A549 (cell line): ENCODE measurements around the gene C2orf78. TPM values are rescaled to one million over a fixed set of nuclear protein-coding genes. Genes with fewer than 3 reads are reported as not detected.

Experiments
- ATAC-seq, 2 experiments: fragments of 200-7000 bp in 1 of 2; fragments of >200 bp in 1 of 2; cut with Nextera tagmentation in 1 of 2; cut with Tn5 transposase in 1 of 2; 3 replicates each; pipeline versions ENCODE4 v1.8.0 to v1.9.1; 2018 to 2020; ENCODE audit warnings: mild to moderate bottlenecking in 1 of 2, moderate library complexity in 1 of 2
- CTCF ChIA-PET: fragments of 300-600 bp; sonication (Branson Sonifier 250); formaldehyde crosslinking; extraction: SDS; loops from one replicate; lab custom pipeline; 2021; ENCODE audit warnings: antibody characterized with exemption, inconsistent platforms; lab: Yijun Ruan, JAX
- POLR2A ChIA-PET: fragments of 350-600 bp; formaldehyde crosslinking; extraction: SDS; loops from one replicate; lab custom pipeline; 2021; ENCODE audit warnings: antibody characterized with exemption, inconsistent platforms; lab: Yijun Ruan, JAX
- DNase-seq, 2 experiments: peaks; one replicate each; pipeline versions ENCODE4 v3.0.0 to v3.0.0-alpha.2; 2011 to 2016; ENCODE audit warnings: low read depth in 1 of 2, low spot score in 1 of 2
- FAIRE-seq: peaks from 2 replicates; lab custom pipeline; 2011; peaks lifted over from hg19 to GRCh38; lab: Jason Lieb, UNC
- H3K27ac ChIP-seq, 2 experiments: fragments of >200 bp; sonication (Bioruptor Twin); formaldehyde crosslinking; 3 replicates each; pipeline ENCODE4 v1.5.1; 2016 to 2017
- H3K4me1 ChIP-seq: fragments of >200 bp; sonication (Bioruptor Twin); formaldehyde crosslinking; 3 replicates; pipeline ENCODE4 v1.6.1; 2016
- H3K4me2 ChIP-seq: fragments of >200 bp; sonication (Bioruptor Twin); formaldehyde crosslinking; 3 replicates; pipeline ENCODE4 v1.6.1; 2016
- H3K4me3 ChIP-seq: fragments of >200 bp; sonication (Bioruptor Twin); formaldehyde crosslinking; 3 replicates; pipeline ENCODE4 v1.5.1; 2016
- H3K9me3 ChIP-seq: fragments of >200 bp; sonication (Bioruptor Twin); formaldehyde crosslinking; 3 replicates; pipeline ENCODE4 v1.6.1; 2016
- BHLHE40 ChIP-seq: IDR thresholded peaks from 2 replicates; pipeline ENCODE4 v1.6.1; 2012; ENCODE audit warnings: low read depth, low read length, inconsistent platforms
- CBX2 ChIP-seq: fragments of 200-600 bp; sonication (generic); IDR thresholded peaks from 2 replicates; pipeline ENCODE4 v1.6.1; 2016; ENCODE audit warnings: low read depth, mild to moderate bottlenecking, borderline replicate concordance
- CBX8 ChIP-seq: fragments of 200-600 bp; sonication (generic); IDR thresholded peaks from 2 replicates; pipeline ENCODE4 v1.6.1; 2016
- EHMT2 ChIP-seq: fragments of 200-600 bp; sonication (generic); IDR thresholded peaks from 2 replicates; pipeline ENCODE4 v1.6.1; 2016; ENCODE audit warnings: antibody characterized with exemption, low read depth, mild to moderate bottlenecking, moderate library complexity
- ESRRA ChIP-seq: fragments of 150-350 bp; IDR thresholded peaks from 2 replicates; pipeline ENCODE4 v1.6.1; 2014; ENCODE audit warnings: mild to moderate bottlenecking, low read length, borderline replicate concordance
- FOSL2 ChIP-seq, 2 experiments: fragments of 450-650 bp in 1 of 2; fragments of >200 bp in 1 of 2; sonication (Bioruptor Twin) in 1 of 2; formaldehyde crosslinking; IDR thresholded peaks; 2 replicates each; pipeline versions ENCODE4 v1.5.0 to v1.6.1; 2016 to 2020; ENCODE audit warnings: mild to moderate bottlenecking in 1 of 2, moderate library complexity in 1 of 2
- HDAC2 ChIP-seq: fragments of 200-600 bp; sonication (generic); IDR thresholded peaks from 2 replicates; pipeline ENCODE4 v1.6.1; 2016
- HEYL ChIP-seq: fragments of 250-450 bp; sonication (Bioruptor Pico); IDR thresholded peaks from 2 replicates; pipeline ENCODE4 v1.8.0; 2021; ENCODE audit warnings: mild to moderate bottlenecking, moderate library complexity
- HOXB13 ChIP-seq: fragments of 250-450 bp; sonication (Bioruptor Pico); IDR thresholded peaks from 2 replicates; pipeline ENCODE4 v1.5.0; 2020; ENCODE audit warnings: low read depth, mild to moderate bottlenecking, moderate library complexity
- JUNB ChIP-seq: fragments of >200 bp; sonication (Bioruptor Twin); formaldehyde crosslinking; IDR thresholded peaks from 2 replicates; pipeline ENCODE4 v1.6.1; 2016
- KDM1A ChIP-seq: fragments of 200-600 bp; sonication (generic); IDR thresholded peaks from 2 replicates; pipeline ENCODE4 v1.6.1; 2016; ENCODE audit warnings: low read depth, mild to moderate bottlenecking
- MAZ ChIP-seq: fragments of 150-350 bp; IDR thresholded peaks from 2 replicates; pipeline ENCODE4 v1.6.1; 2014; ENCODE audit warnings: antibody characterized with exemption, low read depth, low read length, borderline replicate concordance
- NR3C1 ChIP-seq: fragments of >200 bp; sonication (Bioruptor Twin); formaldehyde crosslinking; IDR thresholded peaks from 3 replicates; pipeline ENCODE4 v1.6.1; 2017
- PHF8 ChIP-seq: fragments of 200-600 bp; sonication (generic); IDR thresholded peaks from 2 replicates; pipeline ENCODE4 v1.6.1; 2016; ENCODE audit warnings: low read depth, mild to moderate bottlenecking, antibody characterized with exemption, moderate library complexity, borderline replicate concordance
- POLR2A ChIP-seq: IDR thresholded peaks from 2 replicates; pipeline ENCODE4 v1.6.1; 2012; ENCODE audit warnings: mild to moderate bottlenecking, low read length
- POLR2AphosphoS2 ChIP-seq: conservative IDR thresholded peaks from 2 replicates; pipeline ENCODE4 v1.6.1; 2012; ENCODE audit warnings: low read length, improper control_type of control experiment, inconsistent platforms
- RAD21 ChIP-seq, 2 experiments: fragments of >200 bp in 1 of 2; sonication (Bioruptor Twin) in 1 of 2; formaldehyde crosslinking in 1 of 2; IDR thresholded peaks in 1 of 2; conservative IDR thresholded peaks in 1 of 2; 2 replicates in 1 of 2; 3 replicates in 1 of 2; pipeline ENCODE4 v1.6.1; 2012 to 2018; ENCODE audit warnings: inconsistent platforms in 1 of 2
- RARB ChIP-seq: fragments of 250-450 bp; sonication (Bioruptor Pico); IDR thresholded peaks from 2 replicates; pipeline ENCODE4 v1.8.0; 2021; ENCODE audit warnings: mild to moderate bottlenecking, moderate library complexity
- RCOR1 ChIP-seq: fragments of 150-350 bp; IDR thresholded peaks from 2 replicates; pipeline ENCODE4 v1.6.1; 2014; ENCODE audit warnings: antibody characterized with exemption, low read length, low read depth
- RFX5 ChIP-seq: fragments of 450-650 bp; IDR thresholded peaks from 2 replicates; pipeline ENCODE4 v1.7.1; 2014; ENCODE audit warnings: antibody characterized with exemption, mild to moderate bottlenecking, moderate library complexity
- RNF2 ChIP-seq: fragments of 200-600 bp; sonication (generic); IDR thresholded peaks from 2 replicates; pipeline ENCODE4 v1.6.1; 2016; ENCODE audit warnings: low read depth, mild to moderate bottlenecking, antibody characterized with exemption, moderate library complexity, borderline replicate concordance
- SMC3 ChIP-seq: fragments of >200 bp; sonication (Bioruptor Twin); formaldehyde crosslinking; IDR thresholded peaks from 3 replicates; pipeline ENCODE4 v1.6.1; 2018; ENCODE audit warnings: inconsistent platforms
- TFCP2L1 ChIP-seq: fragments of 250-450 bp; sonication (Bioruptor Pico); IDR thresholded peaks from 2 replicates; pipeline ENCODE4 v1.5.0; 2021; ENCODE audit warnings: mild to moderate bottlenecking
- WGBS: methylation state at CpG from one replicate; pipeline ENCODE4 v1.1.6; 2017; ENCODE audit errors: missing lambda C conversion rate; 5-methylcytosine and 5-hydroxymethylcytosine counted together
- polyA plus RNA-seq, 4 experiments: library from polyadenylated mRNA; depleted of rRNA in 3 of 4; stranded (reverse); fragments of >200 nt; fragmentation: RNase III in 1 of 4; extraction: RNeasy Plus Mini Kit Qiagen cat#74134 plus additional on column Dnase treatment in 1 of 4; gene quantifications; 2 replicates in 3 of 4; 3 replicates in 1 of 4; pipeline ENCODE4 v1.2.3, GENCODE V29; 2011 to 2017
- TF ChIP-seq, protein P1 (sequence below): fragments of 250-450 bp; sonication (Bioruptor Pico); IDR thresholded peaks from 2 replicates; pipeline ENCODE4 v1.5.0; 2021; ENCODE audit warnings: mild to moderate bottlenecking, moderate library complexity, borderline replicate concordance
- TF ChIP-seq, protein P2 (sequence below): fragments of >200 bp; sonication (Bioruptor Twin); formaldehyde crosslinking; IDR thresholded peaks from 3 replicates; pipeline ENCODE4 v1.5.1; 2016
- TF ChIP-seq, protein P3 (sequence below): IDR thresholded peaks from 2 replicates; pipeline ENCODE4 v1.6.1; 2012; ENCODE audit warnings: low read depth, borderline replicate concordance
- TF ChIP-seq, protein P4 (sequence below): fragments of 150-350 bp; IDR thresholded peaks from 2 replicates; pipeline ENCODE4 v1.6.1; 2014; ENCODE audit warnings: low read depth, mild to moderate bottlenecking, low read length
- TF ChIP-seq, protein P5 (sequence below): fragments of >200 bp; sonication (Bioruptor Twin); formaldehyde crosslinking; IDR thresholded peaks from 2 replicates; pipeline ENCODE4 v1.6.1; 2016

C2orf78 gene
- polyA plus RNA-seq, 2 of the 4 experiments (the other 2 are of a cell fraction) = not detected

DNA sequence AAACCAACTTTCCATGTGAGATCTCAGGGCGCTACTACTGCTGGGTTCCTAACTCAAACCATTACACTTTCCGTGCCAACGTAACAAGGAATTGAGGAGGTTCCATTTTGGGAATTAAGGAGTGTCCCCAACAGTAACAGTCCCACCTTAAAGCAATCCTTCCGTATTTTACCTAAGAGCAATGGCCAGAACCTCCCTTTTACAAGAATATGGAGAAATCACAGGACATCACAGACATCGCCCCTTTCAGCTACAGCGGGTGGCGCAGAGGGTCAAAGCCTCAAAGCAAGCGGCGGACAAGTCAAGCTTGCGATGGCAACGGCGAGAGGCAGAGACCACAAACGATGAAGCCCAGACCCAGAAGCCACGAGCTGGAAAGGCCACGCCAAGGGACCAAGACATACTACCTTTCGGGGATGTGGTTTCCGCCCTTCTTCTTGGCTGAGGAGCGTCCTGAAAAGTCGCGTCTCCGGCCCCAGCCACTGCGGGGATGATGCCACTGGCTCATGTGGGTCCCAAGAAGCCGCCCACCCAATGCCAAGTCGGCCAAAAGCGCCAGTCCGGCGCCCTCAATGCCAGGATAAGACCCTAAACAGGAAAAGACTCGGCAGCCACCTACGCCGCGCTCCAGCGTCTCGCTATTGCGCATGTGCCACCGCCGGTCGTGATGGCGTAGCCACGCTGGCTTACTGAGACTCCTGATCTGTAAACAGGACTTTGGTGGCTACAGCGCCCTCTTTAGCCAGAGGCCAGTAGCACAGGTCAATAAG is 4.3 kb upstream of the C2orf78 start, which contains the start of gene DUSP11 (continued):
- TF ChIP-seq RCOR1 (no peak), SMC3 (no peak), EHMT2 (no peak), CBX2 (no peak), RFX5 (no peak; the same call in 1 of the 2 replicates), JUNB (no peak), RAD21 (conservative IDR thresholded peaks at IDR 0.05 in 1 of 2, IDR thresholded peaks at IDR 0.05 in 1 of 2) (peak; percentile 43 to 49; a peak in 4 of 5 replicates), PHF8 (peak; percentile 84), RNF2 (no peak), HDAC2 (no peak), KDM1A (no peak), TFCP2L1 (CRISPR knock-in tag) (no peak), MAZ (no peak), RARB (no peak), CBX8 (no peak), NR3C1 (no peak), POLR2A (peak; percentile 95)
- TF ChIP-seq, protein P1, sequence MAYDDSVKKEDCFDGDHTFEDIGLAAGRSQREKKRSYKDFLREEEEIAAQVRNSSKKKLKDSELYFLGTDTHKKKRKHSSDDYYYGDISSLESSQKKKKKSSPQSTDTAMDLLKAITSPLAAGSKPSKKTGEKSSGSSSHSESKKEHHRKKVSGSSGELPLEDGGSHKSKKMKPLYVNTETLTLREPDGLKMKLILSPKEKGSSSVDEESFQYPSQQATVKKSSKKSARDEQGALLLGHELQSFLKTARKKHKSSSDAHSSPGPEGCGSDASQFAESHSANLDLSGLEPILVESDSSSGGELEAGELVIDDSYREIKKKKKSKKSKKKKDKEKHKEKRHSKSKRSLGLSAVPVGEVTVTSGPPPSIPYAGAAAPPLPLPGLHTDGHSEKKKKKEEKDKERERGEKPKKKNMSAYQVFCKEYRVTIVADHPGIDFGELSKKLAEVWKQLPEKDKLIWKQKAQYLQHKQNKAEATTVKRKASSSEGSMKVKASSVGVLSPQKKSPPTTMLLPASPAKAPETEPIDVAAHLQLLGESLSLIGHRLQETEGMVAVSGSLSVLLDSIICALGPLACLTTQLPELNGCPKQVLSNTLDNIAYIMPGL = no peak; the same call in 1 of the 2 replicates
- TF ChIP-seq, protein P2, sequence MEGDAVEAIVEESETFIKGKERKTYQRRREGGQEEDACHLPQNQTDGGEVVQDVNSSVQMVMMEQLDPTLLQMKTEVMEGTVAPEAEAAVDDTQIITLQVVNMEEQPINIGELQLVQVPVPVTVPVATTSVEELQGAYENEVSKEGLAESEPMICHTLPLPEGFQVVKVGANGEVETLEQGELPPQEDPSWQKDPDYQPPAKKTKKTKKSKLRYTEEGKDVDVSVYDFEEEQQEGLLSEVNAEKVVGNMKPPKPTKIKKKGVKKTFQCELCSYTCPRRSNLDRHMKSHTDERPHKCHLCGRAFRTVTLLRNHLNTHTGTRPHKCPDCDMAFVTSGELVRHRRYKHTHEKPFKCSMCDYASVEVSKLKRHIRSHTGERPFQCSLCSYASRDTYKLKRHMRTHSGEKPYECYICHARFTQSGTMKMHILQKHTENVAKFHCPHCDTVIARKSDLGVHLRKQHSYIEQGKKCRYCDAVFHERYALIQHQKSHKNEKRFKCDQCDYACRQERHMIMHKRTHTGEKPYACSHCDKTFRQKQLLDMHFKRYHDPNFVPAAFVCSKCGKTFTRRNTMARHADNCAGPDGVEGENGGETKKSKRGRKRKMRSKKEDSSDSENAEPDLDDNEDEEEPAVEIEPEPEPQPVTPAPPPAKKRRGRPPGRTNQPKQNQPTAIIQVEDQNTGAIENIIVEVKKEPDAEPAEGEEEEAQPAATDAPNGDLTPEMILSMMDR = peak; percentile 91
- TF ChIP-seq, protein P3, sequence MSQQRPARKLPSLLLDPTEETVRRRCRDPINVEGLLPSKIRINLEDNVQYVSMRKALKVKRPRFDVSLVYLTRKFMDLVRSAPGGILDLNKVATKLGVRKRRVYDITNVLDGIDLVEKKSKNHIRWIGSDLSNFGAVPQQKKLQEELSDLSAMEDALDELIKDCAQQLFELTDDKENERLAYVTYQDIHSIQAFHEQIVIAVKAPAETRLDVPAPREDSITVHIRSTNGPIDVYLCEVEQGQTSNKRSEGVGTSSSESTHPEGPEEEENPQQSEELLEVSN = no peak

DNA sequence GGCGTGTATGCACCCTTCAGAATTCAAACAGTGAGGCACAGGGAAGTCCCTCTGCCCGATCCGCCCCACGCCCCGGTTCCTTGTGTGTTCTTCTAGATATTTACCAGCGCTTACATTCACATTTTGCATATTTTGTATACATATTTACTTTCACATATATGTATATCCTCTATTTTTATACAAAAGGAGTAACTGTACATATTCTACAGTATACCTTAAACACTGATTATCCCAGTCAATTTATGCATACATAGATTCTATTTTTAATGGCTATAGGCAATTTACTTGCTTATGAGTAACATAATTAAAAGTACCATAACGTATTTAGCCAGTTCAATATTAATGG is 3.8 kb upstream of the C2orf78 start:
- DNase-seq = no peak
- CTCF ChIA-PET = interaction anchor here (0.6 to 1.6 kb wide), 5 partner anchors 43 to 421 kb away, joined by 3 to 4 read pairs (median 4); partner anchors contain the start of gene TPRKB
- peak overlapping the region; percentile 90 for H3K4me2 ChIP-seq
- FAIRE-seq = no peak
- peak overlapping the region; percentile 90; a peak in 3 of 6 replicates for H3K27ac ChIP-seq
- under 1% methylated on average over 7 of the region's 7 CpGs for WGBS
- peak overlapping the region; percentile 94 for H3K4me3 ChIP-seq
- H3K4me1 ChIP-seq = peaks cover 19% of the 10 kb centered on the region
- no peaks in the 10 kb centered on the region for H3K9me3 ChIP-seq
- ATAC-seq = peak; percentile 32 to 43; a peak in 4 of 6 replicates
- POLR2A ChIA-PET = interaction anchor here (1.1 to 1.3 kb wide), 2 partner anchors 43 kb away, joined by 3 to 5 read pairs; partner anchors contain the start of gene TPRKB
- TF ChIP-seq, protein P1 = no peak
- TF ChIP-seq HOXB13 (no peak), BHLHE40 (no peak), HDAC2 (no peak), CBX8 (no peak), HEYL (CRISPR knock-in tag) (no peak), MAZ (no peak), FOSL2 (IDR thresholded peaks at IDR 0.05) (no peak), FOSL2 (CRISPR knock-in tag; IDR thresholded peaks at IDR 0.05) (no peak), POLR2AphosphoS2 (no peak), ESRRA (no peak), RARB (no peak), TFCP2L1 (CRISPR knock-in tag) (no peak)
- TF ChIP-seq, protein P2 = no peak; the same call in 1 of the 3 replicates
- TF ChIP-seq, protein P4, sequence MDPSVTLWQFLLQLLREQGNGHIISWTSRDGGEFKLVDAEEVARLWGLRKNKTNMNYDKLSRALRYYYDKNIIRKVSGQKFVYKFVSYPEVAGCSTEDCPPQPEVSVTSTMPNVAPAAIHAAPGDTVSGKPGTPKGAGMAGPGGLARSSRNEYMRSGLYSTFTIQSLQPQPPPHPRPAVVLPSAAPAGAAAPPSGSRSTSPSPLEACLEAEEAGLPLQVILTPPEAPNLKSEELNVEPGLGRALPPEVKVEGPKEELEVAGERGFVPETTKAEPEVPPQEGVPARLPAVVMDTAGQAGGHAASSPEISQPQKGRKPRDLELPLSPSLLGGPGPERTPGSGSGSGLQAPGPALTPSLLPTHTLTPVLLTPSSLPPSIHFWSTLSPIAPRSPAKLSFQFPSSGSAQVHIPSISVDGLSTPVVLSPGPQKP = no peak
- TF ChIP-seq, protein P5, sequence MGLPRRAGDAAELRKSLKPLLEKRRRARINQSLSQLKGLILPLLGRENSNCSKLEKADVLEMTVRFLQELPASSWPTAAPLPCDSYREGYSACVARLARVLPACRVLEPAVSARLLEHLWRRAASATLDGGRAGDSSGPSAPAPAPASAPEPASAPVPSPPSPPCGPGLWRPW = no peak
